ENCODE measurements around the gene CCR2.
"Not testable (repeated sequence)": the region's sequence is repeated elsewhere in the genome, so short reads cannot be mapped to it uniquely, and the experiment has no call there.

CCR2 gene

DNA sequence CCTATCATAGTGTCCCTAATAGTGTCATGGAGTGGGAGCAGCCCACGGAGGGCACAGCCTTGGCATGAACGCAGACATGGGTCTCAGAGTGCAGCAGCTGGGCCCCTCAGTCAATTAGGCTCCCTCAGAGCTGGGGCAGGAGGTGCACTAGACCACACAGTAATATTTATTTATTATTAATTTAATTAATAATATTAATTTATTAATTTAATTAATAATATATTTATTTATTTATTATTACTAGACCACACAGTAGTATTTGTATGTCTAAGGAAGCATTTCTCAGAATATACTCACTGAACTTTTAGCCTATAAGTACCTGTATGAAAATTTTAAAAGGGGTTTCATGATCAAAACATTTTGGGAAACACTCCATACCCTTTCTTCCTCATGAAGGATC, 47.7 kb downstream of the CCR2 start:
- TF ChIP-seq, protein P1, sequence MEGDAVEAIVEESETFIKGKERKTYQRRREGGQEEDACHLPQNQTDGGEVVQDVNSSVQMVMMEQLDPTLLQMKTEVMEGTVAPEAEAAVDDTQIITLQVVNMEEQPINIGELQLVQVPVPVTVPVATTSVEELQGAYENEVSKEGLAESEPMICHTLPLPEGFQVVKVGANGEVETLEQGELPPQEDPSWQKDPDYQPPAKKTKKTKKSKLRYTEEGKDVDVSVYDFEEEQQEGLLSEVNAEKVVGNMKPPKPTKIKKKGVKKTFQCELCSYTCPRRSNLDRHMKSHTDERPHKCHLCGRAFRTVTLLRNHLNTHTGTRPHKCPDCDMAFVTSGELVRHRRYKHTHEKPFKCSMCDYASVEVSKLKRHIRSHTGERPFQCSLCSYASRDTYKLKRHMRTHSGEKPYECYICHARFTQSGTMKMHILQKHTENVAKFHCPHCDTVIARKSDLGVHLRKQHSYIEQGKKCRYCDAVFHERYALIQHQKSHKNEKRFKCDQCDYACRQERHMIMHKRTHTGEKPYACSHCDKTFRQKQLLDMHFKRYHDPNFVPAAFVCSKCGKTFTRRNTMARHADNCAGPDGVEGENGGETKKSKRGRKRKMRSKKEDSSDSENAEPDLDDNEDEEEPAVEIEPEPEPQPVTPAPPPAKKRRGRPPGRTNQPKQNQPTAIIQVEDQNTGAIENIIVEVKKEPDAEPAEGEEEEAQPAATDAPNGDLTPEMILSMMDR (IDR thresholded peaks at IDR 0.05; ENCODE audit: insufficient read depth, low read length, missing control alignments) = no peak
- ChIA-PET CTCF (no interaction called here), POLR2A (no interaction called here)
- no peak for DNase-seq (ENCODE audit: low read depth, low spot score)
- no peak overlapping the region for H3K4me3 ChIP-seq (ENCODE audit: low read depth, low read length)

DNA sequence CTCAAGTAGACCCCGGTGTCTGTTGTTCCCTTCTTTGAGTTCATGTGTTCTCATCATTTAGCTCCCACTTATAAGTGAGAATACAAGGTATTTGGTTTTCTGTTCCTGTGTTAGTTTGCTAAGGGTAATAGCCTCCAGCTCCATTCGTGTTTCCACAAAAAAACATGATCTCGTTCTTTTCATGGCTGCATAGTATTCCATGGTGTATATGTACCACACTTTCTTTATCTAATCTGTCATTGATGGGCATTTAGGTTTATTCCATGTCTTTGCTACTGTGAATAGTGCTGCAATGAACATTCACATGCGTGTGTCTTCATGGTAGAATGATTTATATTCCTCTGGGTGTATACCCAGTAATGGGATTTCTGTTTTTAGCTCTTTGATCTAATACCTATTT, 49.0 kb downstream of the CCR2 start:
- POLR2A ChIA-PET; CTCF ChIA-PET; DNase-seq (ENCODE audit: low read depth, low spot score); H3K4me3 ChIP-seq (ENCODE audit: low read depth, low read length): not testable (repeated sequence)

DNA sequence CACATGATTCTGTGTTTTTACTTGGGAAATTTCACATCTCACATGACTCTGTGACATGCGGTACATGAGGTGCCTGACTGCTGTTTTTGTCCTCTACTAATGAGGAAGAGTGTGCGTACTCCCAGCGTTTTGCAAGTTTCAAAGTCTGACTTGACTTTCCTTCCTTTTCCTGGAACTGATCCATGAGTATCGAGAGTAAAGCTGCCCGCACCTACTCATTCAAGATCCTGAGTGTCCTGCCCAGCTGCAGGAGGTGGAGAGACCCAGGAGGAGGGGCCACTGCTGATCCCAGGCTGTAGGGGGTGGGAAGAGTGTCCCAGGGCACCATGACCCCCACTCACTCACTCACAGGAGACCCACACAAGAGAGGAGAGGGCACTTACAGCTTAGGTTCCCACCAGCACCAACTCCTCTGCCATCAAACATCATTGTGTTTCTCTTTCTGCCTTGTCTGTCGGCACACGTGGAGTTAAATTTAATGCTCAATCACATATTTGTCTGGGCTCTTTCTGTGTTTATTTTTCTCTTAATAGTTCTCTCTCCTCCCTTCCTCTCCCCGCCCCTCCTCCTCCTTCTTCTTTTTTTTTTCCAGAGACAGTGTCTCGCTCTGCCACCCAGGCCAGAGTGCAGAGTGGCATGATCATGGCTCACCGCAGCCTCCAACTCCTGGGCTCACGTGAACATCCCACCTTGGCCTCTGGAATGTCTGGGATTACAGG, 51.5 kb downstream of the CCR2 start:
- ChIA-PET POLR2A (no interaction called here), CTCF (interaction anchor here (1.0 kb wide), 1 partner anchor 38 kb away, joined by 3 read pairs; no protein-coding TSS in a partner anchor)
- no peak overlapping the region for H3K4me3 ChIP-seq (ENCODE audit: low read depth, low read length)
- DNase-seq (ENCODE audit: low read depth, low spot score) = no peak
- TF ChIP-seq, protein P1 (IDR thresholded peaks at IDR 0.05; ENCODE audit: insufficient read depth, low read length, missing control alignments) = no peak

GRCh38 chr3:46406443-46406787, 52.5 kb downstream of the CCR2 start:
- ChIA-PET CTCF (no interaction called here), POLR2A (no interaction called here)

GRCh38 chr3:46406788-46407611, 53.1 kb downstream of the CCR2 start, which contains the start of the genes CCR5AS and CCRL2:
Gene CCR5AS, minus strand, starts transcription at chr3:46407066.
Gene CCRL2, plus strand, starts transcription at chr3:46407259. Its CDS starts 821 bp downstream, at chr3:46408080.
- ChIA-PET CTCF (no interaction called here), POLR2A (no interaction called here)
- no peak within 1 kb of the TSS for H3K4me3 ChIP-seq (ENCODE audit: low read depth, low read length)
- TF ChIP-seq, protein P1 (IDR thresholded peaks at IDR 0.05; ENCODE audit: insufficient read depth, low read length, missing control alignments) = no peak
- DNase-seq (ENCODE audit: low read depth, low spot score) = no peak

More at GRCh38 chr3:46406443-46406787, 52.5 kb downstream of the CCR2 start:
- DNase-seq (ENCODE audit: low read depth, low spot score) = no peak
- TF ChIP-seq, protein P1 (IDR thresholded peaks at IDR 0.05; ENCODE audit: insufficient read depth, low read length, missing control alignments) = no peak
- H3K4me3 ChIP-seq (ENCODE audit: low read depth, low read length) = no peak overlapping the region

- CTCF ChIA-PET = no interaction called here
- TF ChIP-seq, protein P1 (IDR thresholded peaks at IDR 0.05; ENCODE audit: insufficient read depth, low read length, missing control alignments) = no peak
- DNase-seq (ENCODE audit: low read depth, low spot score) = no peak
- H3K4me3 ChIP-seq (ENCODE audit: low read depth, low read length) = no peak overlapping the region
- POLR2A ChIA-PET = no interaction called here
Measured at GRCh38 chr3:46407970-46408369, 54.1 kb downstream of the CCR2 start.

All from AG04449 (cell line).